Endothelial cell of umbilical vein (primary cell): ENCODE data around the gene TFF1. TPM values are rescaled to one million over a fixed set of nuclear protein-coding genes. Genes with fewer than 3 reads are reported as not detected.

ENCODE experiments used
- BruUV-seq: library from RNA; stranded (reverse); fragments of 400-500 nt; replicated peaks from 2 replicates; lab custom pipeline; 2021; lab: Mats Ljungman, UMichigan
- CTCF ChIA-PET: fragments of 300-600, 350-600 bp; sonication (Branson Sonifier 250); formaldehyde crosslinking; loops from one replicate; lab custom pipeline; 2021; ENCODE audit warnings: antibody characterized with exemption, inconsistent platforms; lab: Charles Lee
- POLR2A ChIA-PET: fragments of 300-600, 350-600 bp; sonication (Branson Sonifier 250); formaldehyde crosslinking; loops from one replicate; lab custom pipeline; 2021; ENCODE audit warnings: antibody characterized with exemption, inconsistent platforms; lab: Charles Lee
- DNase-seq: peaks from one replicate; pipeline ENCODE4 v3.0.0-alpha.2; 2011; ENCODE audit warnings: low read depth, low spot score
- FAIRE-seq: peaks from 2 replicates; lab custom pipeline; 2011; peaks lifted over from hg19 to GRCh38; lab: Jason Lieb, UNC
- H2AFZ ChIP-seq: 2 replicates; pipeline ENCODE4 v1.6.0; 2012; ENCODE audit warnings: low read depth, low read length, control low read depth, inconsistent platforms
- H3K27ac ChIP-seq: 2 replicates; pipeline ENCODE4 v1.5.1; 2011; ENCODE audit warnings: low read depth, mild to moderate bottlenecking, control low read depth, low read length, moderate library complexity; ENCODE audit not compliant: insufficient read depth
- H3K27me3 ChIP-seq, 2 experiments: 2 replicates each; pipeline versions ENCODE4 v1.6.0 to v1.6.1; 2011; ENCODE audit warnings: low read length in 2 of 2, mixed read lengths in 1 of 2; ENCODE audit not compliant: control insufficient read depth in 2 of 2, insufficient read depth in 2 of 2
- H3K36me3 ChIP-seq, 2 experiments: 2 replicates in 1 of 2; 3 replicates in 1 of 2; pipeline ENCODE4 v1.5.1; 2011; ENCODE audit warnings: low read length in 2 of 2, mild to moderate bottlenecking in 1 of 2, moderate library complexity in 1 of 2; ENCODE audit not compliant: control insufficient read depth in 2 of 2, insufficient read depth in 2 of 2; ENCODE audit errors: extremely low read depth in 1 of 2
- H3K4me1 ChIP-seq: 3 replicates; pipeline ENCODE4 v1.5.1; 2011; ENCODE audit warnings: mild to moderate bottlenecking, low read length; ENCODE audit not compliant: control insufficient read depth, insufficient read depth; ENCODE audit errors: extremely low read depth
- H3K4me2 ChIP-seq: 2 replicates; pipeline ENCODE4 v1.6.1; 2011; ENCODE audit warnings: low read length, control low read depth, mixed read lengths; ENCODE audit not compliant: insufficient read depth
- H3K4me3 ChIP-seq, 3 experiments: fragments of 200-600 bp in 1 of 3; sonication (generic), shearing (Covaris generic) in 1 of 3; replicated peaks in 1 of 3; 2 replicates each; pipeline ENCODE4 v1.5.1; 2011 to 2016; ENCODE audit warnings: control low read depth in 3 of 3, low read length in 3 of 3, mild to moderate bottlenecking in 2 of 3, inconsistent platforms in 1 of 3, low read depth in 1 of 3, moderate library complexity in 1 of 3; ENCODE audit not compliant: insufficient read depth in 1 of 3
- H3K79me2 ChIP-seq: 2 replicates; pipeline ENCODE4 v1.6.0; 2012; ENCODE audit warnings: low read length, inconsistent platforms; ENCODE audit not compliant: control insufficient read depth, insufficient read depth
- H3K9ac ChIP-seq: replicated peaks from 2 replicates; pipeline ENCODE3; 2011; ENCODE audit warnings: low read length, control low read depth; ENCODE audit not compliant: insufficient read depth; ENCODE audit errors: extremely low read depth
- H3K9me1 ChIP-seq: replicated peaks from 3 replicates; pipeline ENCODE4 v1.6.0; 2011; ENCODE audit warnings: mild to moderate bottlenecking, low read length; ENCODE audit not compliant: control insufficient read depth, insufficient read depth; ENCODE audit errors: extremely low read depth
- H3K9me3 ChIP-seq: replicated peaks from 2 replicates; pipeline ENCODE4 v1.5.1; 2012; ENCODE audit warnings: low read length, inconsistent platforms; ENCODE audit not compliant: control insufficient read depth, insufficient read depth
- H4K20me1 ChIP-seq: replicated peaks from 2 replicates; pipeline ENCODE3; 2011; ENCODE audit warnings: mild to moderate bottlenecking, low read length; ENCODE audit not compliant: control insufficient read depth, insufficient read depth; ENCODE audit errors: extremely low read depth
- EZH2 ChIP-seq: IDR thresholded peaks from 2 replicates; pipeline ENCODE4 v1.6.1; 2012; ENCODE audit warnings: borderline replicate concordance, low read depth, mild to moderate bottlenecking, moderate library complexity, low read length, inconsistent platforms; ENCODE audit not compliant: severe bottlenecking
- FOS ChIP-seq: IDR thresholded peaks from 2 replicates; pipeline ENCODE4 v1.6.1; 2011; ENCODE audit warnings: mild to moderate bottlenecking, low read length, moderate library complexity, borderline replicate concordance; ENCODE audit not compliant: insufficient read depth
- GATA2 ChIP-seq: IDR thresholded peaks from 2 replicates; pipeline ENCODE4 v1.7.0; 2011; ENCODE audit warnings: low read depth, mild to moderate bottlenecking, moderate library complexity, mixed read lengths, low read length; ENCODE audit not compliant: insufficient read length, insufficient read depth
- MYC ChIP-seq: IDR thresholded peaks from one replicate; pipeline ENCODE4 v1.6.1; 2011; ENCODE audit warnings: mild to moderate bottlenecking, low read depth, low read length
- POLR2A ChIP-seq: IDR thresholded peaks from 2 replicates; pipeline ENCODE4 v1.6.1; 2012; ENCODE audit warnings: low read depth, mild to moderate bottlenecking, control low read depth, low read length
- POLR2AphosphoS5 ChIP-seq: IDR thresholded peaks from 2 replicates; pipeline ENCODE4 v1.6.1; 2012; ENCODE audit warnings: low read depth, mild to moderate bottlenecking, control low read depth, low read length, moderate library complexity; ENCODE audit not compliant: insufficient read depth
- dilution Hi-C: fragments of 300-500 bp; cut with MboI; formaldehyde crosslinking; loops from one replicate; pipeline ENCODE4 v1.15.0; 2019; ENCODE audit warnings: low sequenced_read_pairs; ENCODE audit not compliant: extremely low pct_ligation_motif_present
- intact Hi-C: fragments of 100-400 bp; cut with micrococcal nuclease; formaldehyde crosslinking; loops from one replicate; pipeline ENCODE4 v1.10.0; 2022
- polyA plus RNA-seq, 4 experiments: library from polyadenylated mRNA; depleted of rRNA in 3 of 4; stranded (reverse) in 3 of 4; unstranded in 1 of 4; fragments of >200 nt; gene quantifications; 2 replicates each; pipeline versions ENCODE4 v1.2.1 to v1.2.3, GENCODE V29; 2011 to 2012; ENCODE audit warnings: missing spikeins in 1 of 4
- total RNA-seq: library from RNA; stranded (reverse); gene quantifications from 2 replicates; pipeline ENCODE4 v1.2.3, GENCODE V29; 2021
- TF ChIP-seq, protein P1 (sequence below), 2 donors: IDR thresholded peaks; 1 replicate in 1 of 2; 2 replicates in 1 of 2; pipeline ENCODE4 v1.5.1; 2011; ENCODE audit warnings: low read length in 2 of 2, mild to moderate bottlenecking in 2 of 2, moderate library complexity in 2 of 2, control low read depth in 1 of 2, inconsistent platforms in 1 of 2, low read depth in 1 of 2; ENCODE audit not compliant: insufficient read depth in 1 of 2; ENCODE audit errors: extremely low read depth in 1 of 2

The TFF1 gene
- total and polyA plus RNA-seq, 2 donors (not counting 3 experiments of a cell fraction or from before 2014, with no cell fraction given), result not detected

DNA sequence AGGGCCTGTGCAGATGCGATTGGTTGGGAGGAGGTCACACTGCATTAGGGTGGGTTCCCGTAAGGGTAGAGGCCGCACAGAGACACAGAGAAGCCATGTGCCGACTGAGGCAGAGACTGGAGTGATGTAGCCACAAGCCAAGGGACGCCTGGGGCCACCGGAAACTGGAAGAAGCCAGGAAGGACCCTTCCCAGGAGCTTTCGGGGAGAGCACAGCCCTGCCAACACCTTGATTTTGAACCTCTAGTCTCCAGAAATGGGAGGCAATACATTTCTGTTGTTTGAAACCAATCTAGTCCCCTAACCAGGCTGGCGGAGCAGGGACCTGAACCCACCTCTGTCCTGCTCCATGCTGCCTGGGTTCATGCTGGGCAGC is 48.2 kb upstream of the TFF1 start:
- no peak for DNase-seq
- TF ChIP-seq GATA2 (no peak), MYC (no peak), POLR2AphosphoS5 (no peak), POLR2A (no peak), FOS (no peak)
- TF ChIP-seq, protein P1, sequence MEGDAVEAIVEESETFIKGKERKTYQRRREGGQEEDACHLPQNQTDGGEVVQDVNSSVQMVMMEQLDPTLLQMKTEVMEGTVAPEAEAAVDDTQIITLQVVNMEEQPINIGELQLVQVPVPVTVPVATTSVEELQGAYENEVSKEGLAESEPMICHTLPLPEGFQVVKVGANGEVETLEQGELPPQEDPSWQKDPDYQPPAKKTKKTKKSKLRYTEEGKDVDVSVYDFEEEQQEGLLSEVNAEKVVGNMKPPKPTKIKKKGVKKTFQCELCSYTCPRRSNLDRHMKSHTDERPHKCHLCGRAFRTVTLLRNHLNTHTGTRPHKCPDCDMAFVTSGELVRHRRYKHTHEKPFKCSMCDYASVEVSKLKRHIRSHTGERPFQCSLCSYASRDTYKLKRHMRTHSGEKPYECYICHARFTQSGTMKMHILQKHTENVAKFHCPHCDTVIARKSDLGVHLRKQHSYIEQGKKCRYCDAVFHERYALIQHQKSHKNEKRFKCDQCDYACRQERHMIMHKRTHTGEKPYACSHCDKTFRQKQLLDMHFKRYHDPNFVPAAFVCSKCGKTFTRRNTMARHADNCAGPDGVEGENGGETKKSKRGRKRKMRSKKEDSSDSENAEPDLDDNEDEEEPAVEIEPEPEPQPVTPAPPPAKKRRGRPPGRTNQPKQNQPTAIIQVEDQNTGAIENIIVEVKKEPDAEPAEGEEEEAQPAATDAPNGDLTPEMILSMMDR (IDR thresholded peaks at IDR 0.05; ENCODE audit: extremely low read depth in 1 of 2, insufficient read depth in 1 of 2, low read depth in 1 of 2, low read length in 2 of 2), result no peak
- Histone ChIP-seq H3K79me2 (no peaks in the 10 kb centered on the region), H3K9ac (no peak overlapping the region), H4K20me1 (no peaks in the 10 kb centered on the region), H2AFZ (no peak overlapping the region), H3K9me3 (no peaks in the 10 kb centered on the region), H3K27me3 (peaks cover 3 to 10% of the 10 kb centered on the region in 2 experiments), H3K27ac (no peak overlapping the region), H3K4me2 (no peak overlapping the region), H3K4me3 (no peak overlapping the region), H3K36me3 (no peaks in the 10 kb centered on the region), H3K4me1 (no peaks in the 10 kb centered on the region), H3K9me1 (no peaks in the 10 kb centered on the region)
- FAIRE-seq, result no peak
- CTCF ChIA-PET, result no interaction called here
- intact Hi-C loops, result no loop called here
- POLR2A ChIA-PET, result no interaction called here
- BruUV-seq, result no TSS peak
- dilution Hi-C loops, result no loop called here

- Histone ChIP-seq H4K20me1 (no peaks in the 10 kb centered on the region), H3K4me2 (no peak overlapping the region), H2AFZ (no peak overlapping the region), H3K9me3 (no peaks in the 10 kb centered on the region), H3K9me1 (no peaks in the 10 kb centered on the region), H3K79me2 (no peaks in the 10 kb centered on the region), H3K27me3 (peaks cover 3 to 10% of the 10 kb centered on the region in 2 experiments), H3K9ac (no peak overlapping the region), H3K4me3 (no peak overlapping the region), H3K27ac (no peak overlapping the region), H3K4me1 (no peaks in the 10 kb centered on the region), H3K36me3 (no peaks in the 10 kb centered on the region)
- intact Hi-C loops, result no loop called here
- no TSS peak for BruUV-seq
- dilution Hi-C loops, result no loop called here
- DNase-seq (no peak), FAIRE-seq (no peak)
- ChIA-PET CTCF (no interaction called here), POLR2A (no interaction called here)
- TF ChIP-seq, protein P1 (IDR thresholded peaks at IDR 0.05; ENCODE audit: extremely low read depth in 1 of 2, insufficient read depth in 1 of 2, low read depth in 1 of 2, low read length in 2 of 2), result no peak
- no peak for TF ChIP-seq EZH2
- TF ChIP-seq FOS, result no peak
- no peak for TF ChIP-seq POLR2A
Measured at GRCh38 chr21:42414066-42414465, 47.7 kb upstream of the TFF1 start.
